Tibial nerve (tissue), 4 donors: ENCODE measurements around the gene JPH2. TPM values are rescaled to one million over a fixed set of nuclear protein-coding genes. Genes with fewer than 3 reads are reported as not detected.

Source experiments
- DNase-seq, 2 donors: peaks; one replicate each; pipeline ENCODE4 v3.0.0-alpha.2; 2019; ENCODE audit warnings: low spot score in 2 of 2
- H3K27ac ChIP-seq, 4 donors: fragments of 200-600 bp; sonication (generic) in 3 of 4; one replicate each; pipeline ENCODE4 v1.5.1; 2017 to 2019; ENCODE audit warnings: mild to moderate bottlenecking in 1 of 4
- H3K27me3 ChIP-seq, 2 donors: fragments of 200-600 bp; sonication (generic) in 1 of 2; one replicate each; pipeline versions ENCODE4 v1.5.1 to v1.6.0; 2017 to 2019
- H3K36me3 ChIP-seq, 3 donors: fragments of 200-600 bp; sonication (generic); one replicate each; pipeline ENCODE4 v1.5.1; 2018 to 2019
- H3K4me1 ChIP-seq, 4 donors: fragments of 200-600 bp; sonication (generic) in 3 of 4; one replicate each; pipeline ENCODE4 v1.5.1; 2017 to 2019
- H3K4me3 ChIP-seq, 4 donors: fragments of 200-600 bp; sonication (generic) in 3 of 4; one replicate each; pipeline ENCODE4 v1.5.1; 2017 to 2019; ENCODE audit warnings: mild to moderate bottlenecking in 1 of 4, moderate library complexity in 1 of 4
- H3K9me3 ChIP-seq, 4 donors: fragments of 200-600 bp; sonication (generic) in 3 of 4; one replicate each; pipeline ENCODE4 v1.5.1; 2017 to 2019
- EP300 ChIP-seq, 2 donors: sonication (generic); formaldehyde crosslinking; IDR thresholded peaks; one replicate each; pipeline ENCODE4 v1.6.1; 2017; ENCODE audit warnings: antibody characterized with exemption in 2 of 2, mild to moderate bottlenecking in 1 of 2
- POLR2A ChIP-seq, 2 donors: fragments of 450-650 bp; IDR thresholded peaks; one replicate each; pipeline ENCODE4 v1.6.1; 2017; ENCODE audit warnings: antibody characterized with exemption in 2 of 2, mild to moderate bottlenecking in 2 of 2, moderate library complexity in 2 of 2
- WGBS, 2 donors: methylation state at CpG; one replicate each; pipeline ENCODE4 v1.1.5; 2018; 5-methylcytosine and 5-hydroxymethylcytosine counted together
- total RNA-seq, 4 donors: library from RNA; depleted of rRNA; stranded (reverse); fragments of >200 nt; gene quantifications; one replicate each; pipeline ENCODE4 v1.1.0, GENCODE V29; 2016
- TF ChIP-seq, protein P1 (sequence below), 5 experiments: fragments of 200-600 bp in 3 of 5; fragments of 450-650 bp in 2 of 5; sonication (generic) in 3 of 5; IDR thresholded peaks; one replicate each; pipeline ENCODE4 v1.5.1; 2016 to 2019; ENCODE audit warnings: antibody characterized with exemption in 5 of 5, mild to moderate bottlenecking in 3 of 5, moderate library complexity in 2 of 5

JPH2 gene
- total RNA-seq, 4 donors from 2014 or later = 3.1 to 6.3 (median 5.3) TPM

GRCh38 chr20:44102582-44102981 is 84.4 kb downstream of the JPH2 start:
- H3K9me3 ChIP-seq = peaks cover 0 to 29% (median 0%) of the 10 kb centered on the region in 4 donors
- H3K36me3 ChIP-seq = no peaks in the 10 kb centered on the region
- H3K4me1 ChIP-seq = no peaks in the 10 kb centered on the region
- no peaks in the 10 kb centered on the region for H3K27me3 ChIP-seq
- DNase-seq = no peak
- TF ChIP-seq, protein P1, sequence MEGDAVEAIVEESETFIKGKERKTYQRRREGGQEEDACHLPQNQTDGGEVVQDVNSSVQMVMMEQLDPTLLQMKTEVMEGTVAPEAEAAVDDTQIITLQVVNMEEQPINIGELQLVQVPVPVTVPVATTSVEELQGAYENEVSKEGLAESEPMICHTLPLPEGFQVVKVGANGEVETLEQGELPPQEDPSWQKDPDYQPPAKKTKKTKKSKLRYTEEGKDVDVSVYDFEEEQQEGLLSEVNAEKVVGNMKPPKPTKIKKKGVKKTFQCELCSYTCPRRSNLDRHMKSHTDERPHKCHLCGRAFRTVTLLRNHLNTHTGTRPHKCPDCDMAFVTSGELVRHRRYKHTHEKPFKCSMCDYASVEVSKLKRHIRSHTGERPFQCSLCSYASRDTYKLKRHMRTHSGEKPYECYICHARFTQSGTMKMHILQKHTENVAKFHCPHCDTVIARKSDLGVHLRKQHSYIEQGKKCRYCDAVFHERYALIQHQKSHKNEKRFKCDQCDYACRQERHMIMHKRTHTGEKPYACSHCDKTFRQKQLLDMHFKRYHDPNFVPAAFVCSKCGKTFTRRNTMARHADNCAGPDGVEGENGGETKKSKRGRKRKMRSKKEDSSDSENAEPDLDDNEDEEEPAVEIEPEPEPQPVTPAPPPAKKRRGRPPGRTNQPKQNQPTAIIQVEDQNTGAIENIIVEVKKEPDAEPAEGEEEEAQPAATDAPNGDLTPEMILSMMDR (IDR thresholded peaks at IDR 0.05) = no peak
- no peak for TF ChIP-seq EP300 (IDR thresholded peaks at IDR 0.05)
- TF ChIP-seq POLR2A (IDR thresholded peaks at IDR 0.05) = no peak
- 94 to 98% methylated on average over 1 of the region's 1 CpG for WGBS, 2 donors
- H3K4me3 ChIP-seq = no peak overlapping the region
- no peak overlapping the region for H3K27ac ChIP-seq

GRCh38 chr20:44099832-44100231 is 87.2 kb downstream of the JPH2 start:
- H3K27me3 ChIP-seq = no peaks in the 10 kb centered on the region
- TF ChIP-seq EP300 (IDR thresholded peaks at IDR 0.05) = no peak
- no peak for TF ChIP-seq POLR2A (IDR thresholded peaks at IDR 0.05)
- TF ChIP-seq, protein P1 (IDR thresholded peaks at IDR 0.05) = no peak
- H3K36me3 ChIP-seq = no peaks in the 10 kb centered on the region
- DNase-seq = no peak
- no peak overlapping the region for H3K27ac ChIP-seq
- 57 to 59% methylated on average over 7 of the region's 7 CpGs for WGBS, 2 donors
- no peak overlapping the region for H3K4me3 ChIP-seq
- no peaks in the 10 kb centered on the region for H3K4me1 ChIP-seq
- peaks cover 0 to 28% (median 0%) of the 10 kb centered on the region in 4 donors for H3K9me3 ChIP-seq

- whole genome bisulfite sequencing, 2 donors = 95% methylated on average over 5 of the region's 5 CpGs
- H3K9me3 ChIP-seq = peaks cover 0 to 23% (median 0%) of the 10 kb centered on the region in 4 donors
- H3K27ac ChIP-seq = no peak overlapping the region
- H3K4me1 ChIP-seq = no peaks in the 10 kb centered on the region
- no peak overlapping the region for H3K4me3 ChIP-seq
- no peaks in the 10 kb centered on the region for H3K36me3 ChIP-seq
- H3K27me3 ChIP-seq = no peaks in the 10 kb centered on the region
- TF ChIP-seq EP300 (IDR thresholded peaks at IDR 0.05) (no peak), POLR2A (IDR thresholded peaks at IDR 0.05) (no peak)
- TF ChIP-seq, protein P1 (IDR thresholded peaks at IDR 0.05) = no peak
- DNase-seq = no peak
Observed at GRCh38 chr20:44098657-44099056, 88.3 kb downstream of the JPH2 start.

DNA sequence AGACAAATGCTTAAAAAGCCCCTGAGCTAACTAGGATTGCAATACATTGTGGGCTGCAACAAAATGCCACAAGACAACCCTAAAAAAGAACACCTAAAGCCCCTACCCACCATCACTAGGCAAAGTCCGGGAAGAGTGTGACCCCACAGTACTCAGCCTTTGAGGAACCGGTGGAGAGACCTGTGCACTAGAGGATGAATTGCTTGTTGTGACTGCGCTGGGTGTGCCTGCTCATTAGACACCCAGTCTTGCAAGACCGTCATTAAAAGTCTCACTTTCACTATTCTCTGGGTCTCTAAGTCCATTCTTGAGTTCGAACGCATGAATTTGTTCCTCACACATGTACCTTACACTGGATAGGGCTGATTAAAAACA is 88.7 kb downstream of the JPH2 start:
- WGBS, 2 donors = 93 to 95% methylated on average over 6 of the region's 6 CpGs
- no peak overlapping the region for H3K27ac ChIP-seq
- no peaks in the 10 kb centered on the region for H3K36me3 ChIP-seq
- DNase-seq = no peak
- H3K27me3 ChIP-seq = no peaks in the 10 kb centered on the region
- TF ChIP-seq, protein P1 (IDR thresholded peaks at IDR 0.05) = no peak
- TF ChIP-seq POLR2A (IDR thresholded peaks at IDR 0.05) = no peak
- TF ChIP-seq EP300 (IDR thresholded peaks at IDR 0.05) = no peak
- H3K4me3 ChIP-seq = no peak overlapping the region
- no peaks in the 10 kb centered on the region for H3K4me1 ChIP-seq
- peaks cover 0 to 19% (median 0%) of the 10 kb centered on the region in 4 donors for H3K9me3 ChIP-seq

DNA sequence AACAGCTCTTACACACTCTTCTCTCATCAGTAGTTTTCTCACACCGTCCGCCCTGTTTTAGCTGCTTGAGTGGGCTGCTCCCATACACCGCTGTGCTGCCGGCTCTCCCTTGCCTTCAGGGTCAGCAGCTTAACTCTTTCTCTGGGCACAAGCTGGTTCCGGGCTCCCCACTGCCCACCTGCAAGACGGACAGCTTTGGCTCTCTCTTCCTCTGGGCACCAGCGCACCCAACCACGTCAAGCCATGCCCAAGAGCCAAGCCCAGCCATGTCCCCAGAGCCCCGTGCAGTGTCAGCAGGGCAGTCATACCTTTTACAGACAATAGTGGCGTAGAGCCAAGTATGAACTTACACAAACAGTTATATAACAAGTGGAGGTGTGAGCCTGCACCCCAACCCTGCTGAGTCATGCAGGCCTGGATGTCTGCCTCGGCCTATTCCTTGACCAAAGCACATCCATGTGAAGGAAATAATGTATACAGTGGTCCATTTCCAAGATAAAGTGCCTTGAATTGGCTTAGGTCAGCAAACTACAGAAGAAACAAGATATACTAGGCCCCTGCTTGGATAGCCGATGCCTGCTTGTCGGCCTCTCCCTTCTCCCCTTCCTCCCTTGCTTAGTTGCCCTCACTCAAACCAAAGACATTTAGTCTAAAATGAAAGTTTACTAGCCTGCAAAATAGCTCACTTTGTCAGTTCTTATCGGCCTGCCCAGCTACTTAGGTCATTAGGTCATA is 89.3 kb downstream of the JPH2 start:
- 65 to 73% methylated on average over 14 of the region's 14 CpGs for WGBS, 2 donors
- H3K36me3 ChIP-seq = no peaks in the 10 kb centered on the region
- H3K4me1 ChIP-seq = no peaks in the 10 kb centered on the region
- no peak for DNase-seq
- no peak overlapping the region for H3K4me3 ChIP-seq
- H3K27ac ChIP-seq = no peak overlapping the region
- peaks cover 0 to 13% (median 0%) of the 10 kb centered on the region in 4 donors for H3K9me3 ChIP-seq
- H3K27me3 ChIP-seq = no peaks in the 10 kb centered on the region
- TF ChIP-seq POLR2A (IDR thresholded peaks at IDR 0.05) = no peak
- no peak for TF ChIP-seq EP300 (IDR thresholded peaks at IDR 0.05)
